UCSD-AML1 (cell line): Measurements from ENCODE around the gene MGAT1.

Source experiments
- DNase-seq: peaks from one replicate; lab custom pipeline; 2025; ENCODE audit not compliant: unreplicated experiment; lab: John Stamatoyannopoulos, UW

MGAT1 gene

DNA sequence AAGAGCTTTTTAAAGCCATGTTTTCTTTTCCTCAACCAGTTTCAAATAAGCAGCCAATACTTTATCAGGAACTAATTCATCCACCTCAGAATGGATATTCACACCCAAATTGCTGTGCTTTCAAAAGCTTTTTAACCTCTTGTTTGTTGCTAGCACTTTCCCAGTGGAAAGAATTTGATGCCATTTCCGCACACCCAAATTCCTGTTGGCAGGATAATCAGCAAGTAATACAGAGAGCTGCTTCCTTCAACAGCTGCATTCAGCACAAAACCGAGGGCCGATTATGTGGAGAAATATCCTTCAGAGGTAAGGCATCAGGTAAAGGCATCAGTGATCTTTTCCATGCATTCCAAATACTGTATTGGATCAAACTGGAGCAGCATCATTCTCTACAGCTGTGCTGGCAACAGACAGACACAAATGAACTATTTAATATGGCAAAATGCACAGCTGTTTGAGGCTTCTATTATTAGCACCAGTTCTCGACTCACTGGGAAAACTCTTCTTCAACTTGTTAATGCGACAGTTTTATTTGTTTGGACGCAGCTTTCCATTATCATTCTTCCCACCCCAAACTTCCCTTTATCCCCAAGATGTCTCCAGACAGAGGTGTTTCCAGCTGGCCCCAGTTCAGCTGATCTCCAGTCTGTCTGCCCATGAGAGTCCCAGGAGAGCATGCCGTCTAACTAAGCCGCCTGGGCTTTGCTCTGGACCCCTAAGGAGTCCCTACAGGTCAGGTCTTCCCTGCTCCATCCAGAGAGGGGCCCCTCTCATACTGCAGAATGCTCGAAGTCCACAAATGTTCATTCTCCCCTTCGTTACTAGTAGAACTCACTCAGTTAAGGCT, 22.2 kb upstream of the MGAT1 start:
- no peak for DNase-seq

DNA sequence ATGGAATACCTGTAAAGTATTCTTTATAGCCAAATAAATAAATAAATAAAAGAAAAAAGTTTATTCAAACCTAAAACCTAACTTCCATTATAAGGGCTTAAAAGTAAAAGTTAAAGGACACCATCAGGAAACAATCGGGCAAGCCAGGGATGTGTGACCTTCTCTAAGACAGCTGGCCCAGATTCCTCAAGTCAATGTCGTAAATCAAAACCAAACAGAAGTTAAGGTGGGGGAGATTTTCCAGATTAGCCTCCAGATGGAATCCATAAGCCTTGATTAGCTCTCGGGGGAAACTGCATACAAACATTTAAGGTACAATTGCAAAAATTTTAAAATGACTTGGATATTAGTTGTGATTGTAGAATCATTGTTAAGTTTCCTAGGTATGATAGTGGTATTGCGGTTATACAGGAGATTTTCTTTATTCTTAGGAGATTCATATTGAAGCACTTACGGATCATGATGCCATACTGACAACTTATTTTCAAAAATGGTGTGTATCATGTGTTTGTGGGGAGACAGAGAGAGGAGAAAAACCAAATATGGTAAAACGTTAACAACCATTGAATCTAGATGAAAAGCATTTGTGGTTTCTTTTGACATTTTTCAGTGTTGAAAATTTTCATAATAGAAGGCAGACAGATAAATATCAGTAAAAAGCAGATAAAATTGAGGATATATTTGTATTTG, 21.5 kb upstream of the MGAT1 start:
- DNase-seq, result no peak

DNA sequence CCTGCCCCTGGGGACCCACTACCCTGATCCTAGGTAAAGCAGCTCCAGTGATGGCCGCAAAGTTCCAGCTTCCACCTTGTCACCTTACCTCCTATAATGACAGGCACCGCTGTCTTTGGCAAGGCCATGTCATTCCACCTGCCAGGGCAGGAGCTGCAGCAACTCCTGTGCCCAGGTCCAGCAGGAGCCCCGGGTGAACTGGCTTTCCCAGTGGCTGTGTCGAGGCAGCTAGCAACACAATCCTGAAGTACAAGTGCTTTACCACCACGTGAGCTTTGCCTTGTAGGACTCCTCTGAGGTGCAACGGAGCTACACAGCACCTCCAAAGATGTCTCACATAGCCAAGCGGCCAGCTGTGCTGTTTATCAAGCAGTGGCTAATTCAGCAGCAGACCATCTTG, 20.7 kb upstream of the MGAT1 start:
- DNase-seq, result no peak

DNA sequence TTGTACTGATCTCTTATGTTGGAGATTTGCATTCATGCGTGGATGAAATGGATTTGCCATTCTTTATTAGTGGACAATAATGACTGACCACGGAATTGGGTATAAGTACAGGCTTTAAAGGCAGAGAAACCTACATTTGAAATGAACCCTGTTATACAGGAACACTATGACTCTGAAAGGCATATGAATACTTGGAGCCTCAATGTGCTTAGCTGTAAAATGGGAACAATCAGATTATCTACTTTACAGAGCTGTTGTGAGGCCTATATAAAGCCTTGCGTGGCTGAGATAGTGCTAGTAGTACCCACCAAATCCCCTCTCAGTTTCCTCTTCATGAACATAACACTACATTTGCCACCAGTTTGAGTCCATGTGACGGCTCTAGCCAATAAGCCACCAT, 18.9 kb upstream of the MGAT1 start:
- DNase-seq, result no peak

DNA sequence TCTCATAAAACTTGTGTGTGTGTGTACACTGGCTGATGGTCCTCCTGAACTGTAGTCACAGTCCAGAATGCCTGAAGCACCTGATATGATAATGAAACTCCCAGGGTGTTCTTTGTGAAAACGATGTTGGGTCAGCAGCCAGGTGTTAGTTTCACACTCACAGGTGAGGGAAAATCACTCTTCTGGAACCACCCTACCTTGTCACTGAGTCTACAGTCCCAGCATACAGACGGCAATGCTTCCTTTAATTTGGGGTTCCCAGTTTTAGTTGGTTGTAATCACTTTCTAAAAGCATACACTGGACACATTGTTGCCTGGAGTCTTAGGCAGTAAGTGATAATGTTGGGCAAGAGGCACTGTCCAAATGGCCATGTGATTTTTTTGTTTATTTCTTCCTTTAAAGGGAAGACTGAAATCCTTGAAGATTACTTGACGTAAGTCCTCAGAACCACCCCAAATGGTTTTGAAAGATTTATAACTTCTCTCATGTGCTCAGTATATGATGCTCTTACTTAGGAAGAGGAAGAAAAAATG, 18.2 kb upstream of the MGAT1 start:
- DNase-seq, result no peak

GRCh38 chr5:180818677-180819341, 16.2 kb upstream of the MGAT1 start:
- DNase-seq, result no peak

GRCh38 chr5:180817893-180818674, 15.5 kb upstream of the MGAT1 start:
- DNase-seq, result no peak

DNA sequence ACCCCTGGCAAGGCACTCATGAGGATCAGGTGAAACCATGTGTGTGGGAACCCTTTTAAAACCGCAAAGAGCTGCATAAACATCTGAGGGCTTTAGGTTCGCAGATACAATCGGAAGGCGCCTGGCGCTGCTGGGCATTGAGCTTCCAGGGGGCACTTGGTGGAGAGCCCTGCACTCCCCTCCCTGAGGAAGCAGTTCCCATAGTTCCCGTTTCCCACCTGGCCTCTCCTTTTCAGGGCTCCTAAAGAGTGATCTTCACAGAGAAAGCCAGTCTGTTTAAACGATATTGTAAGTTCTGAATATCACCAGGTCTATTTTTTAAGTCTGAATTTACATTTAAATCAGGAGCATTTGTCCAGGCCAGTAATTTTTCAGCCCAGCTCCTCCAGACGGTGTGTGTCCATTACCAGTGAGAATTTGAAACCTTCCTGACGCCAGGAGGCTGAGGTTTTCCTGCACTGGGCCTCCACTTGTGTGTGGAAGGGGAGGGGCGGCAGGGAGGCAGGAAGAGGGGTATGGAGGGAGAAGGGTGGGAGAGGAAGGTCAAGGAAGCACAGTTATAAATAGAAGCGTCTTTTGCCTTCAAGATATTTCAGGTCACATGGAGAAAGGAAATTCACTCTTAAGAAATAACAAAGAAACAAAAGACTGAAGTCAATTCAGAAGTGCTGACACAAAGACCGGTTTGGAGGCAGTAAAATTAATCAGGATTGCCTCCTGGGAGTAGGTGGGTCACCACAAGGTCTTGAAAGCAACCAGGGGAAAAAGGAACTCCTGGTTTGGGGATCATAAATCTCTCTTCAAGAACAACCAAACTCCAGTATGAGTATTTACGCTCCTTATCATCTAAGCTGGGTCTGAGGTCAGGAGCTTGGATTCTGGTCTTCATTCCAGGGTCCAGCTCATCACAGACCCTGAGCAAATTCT, 14.3 kb upstream of the MGAT1 start:
- peak; percentile 60 for DNase-seq

- peak; percentile 38 for DNase-seq
Observed at GRCh38 chr5:180815293-180815917, 12.8 kb upstream of the MGAT1 start.

DNA sequence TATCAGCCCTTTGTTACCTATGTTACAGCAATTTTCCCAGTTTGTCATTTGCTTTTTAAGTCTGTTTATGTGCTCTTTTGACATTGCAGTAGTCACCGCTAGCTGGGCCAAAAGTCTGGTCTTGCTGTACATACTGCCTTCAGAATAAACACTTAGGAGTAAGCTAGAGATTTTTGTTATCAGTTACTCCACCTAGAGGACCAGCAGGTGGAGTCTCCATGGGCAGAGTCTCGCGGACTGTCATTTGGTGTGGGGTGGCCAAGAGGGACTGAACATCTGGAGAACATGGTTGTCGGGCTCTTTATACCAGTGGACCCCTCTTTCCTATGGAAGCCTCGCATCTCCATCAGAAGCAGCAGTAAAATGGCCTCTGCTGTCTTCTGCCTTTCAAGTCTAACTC, 10.8 kb upstream of the MGAT1 start:
- DNase-seq, result no peak

GRCh38 chr5:180811623-180812124, 9.1 kb upstream of the MGAT1 start:
- no peak for DNase-seq

DNA sequence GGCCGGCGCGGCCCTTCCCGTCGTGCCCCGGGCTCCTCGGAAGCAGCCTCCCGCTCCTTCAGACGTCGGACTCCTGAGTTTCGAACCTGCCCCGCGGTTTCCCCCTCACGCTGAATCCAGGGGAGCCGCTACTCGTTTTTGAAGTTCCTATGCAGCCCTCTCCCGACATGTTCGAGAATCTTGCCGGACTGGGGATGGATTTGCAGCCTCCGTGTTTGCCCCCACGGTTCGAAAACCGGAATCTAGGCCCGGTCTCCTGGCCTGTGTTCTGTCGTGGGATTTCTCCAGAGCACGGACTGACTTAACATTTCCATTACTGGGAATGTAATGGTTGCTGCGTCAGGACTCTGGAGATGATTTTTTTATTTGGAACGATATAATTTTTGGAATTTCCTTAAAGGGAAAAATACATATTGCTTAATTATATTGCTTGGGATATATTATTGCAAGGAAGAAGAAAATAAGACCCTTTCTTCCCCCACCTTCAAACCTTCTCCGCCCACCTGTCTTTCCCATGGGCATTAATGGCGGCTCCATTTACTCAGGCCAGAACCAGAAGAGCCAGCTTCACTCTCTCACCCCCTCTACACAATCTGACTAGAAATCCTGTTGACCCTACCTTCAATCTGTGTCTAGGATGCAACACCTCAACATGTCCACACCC, 8.5 kb upstream of the MGAT1 start:
- peak; percentile 80 for DNase-seq

DNA sequence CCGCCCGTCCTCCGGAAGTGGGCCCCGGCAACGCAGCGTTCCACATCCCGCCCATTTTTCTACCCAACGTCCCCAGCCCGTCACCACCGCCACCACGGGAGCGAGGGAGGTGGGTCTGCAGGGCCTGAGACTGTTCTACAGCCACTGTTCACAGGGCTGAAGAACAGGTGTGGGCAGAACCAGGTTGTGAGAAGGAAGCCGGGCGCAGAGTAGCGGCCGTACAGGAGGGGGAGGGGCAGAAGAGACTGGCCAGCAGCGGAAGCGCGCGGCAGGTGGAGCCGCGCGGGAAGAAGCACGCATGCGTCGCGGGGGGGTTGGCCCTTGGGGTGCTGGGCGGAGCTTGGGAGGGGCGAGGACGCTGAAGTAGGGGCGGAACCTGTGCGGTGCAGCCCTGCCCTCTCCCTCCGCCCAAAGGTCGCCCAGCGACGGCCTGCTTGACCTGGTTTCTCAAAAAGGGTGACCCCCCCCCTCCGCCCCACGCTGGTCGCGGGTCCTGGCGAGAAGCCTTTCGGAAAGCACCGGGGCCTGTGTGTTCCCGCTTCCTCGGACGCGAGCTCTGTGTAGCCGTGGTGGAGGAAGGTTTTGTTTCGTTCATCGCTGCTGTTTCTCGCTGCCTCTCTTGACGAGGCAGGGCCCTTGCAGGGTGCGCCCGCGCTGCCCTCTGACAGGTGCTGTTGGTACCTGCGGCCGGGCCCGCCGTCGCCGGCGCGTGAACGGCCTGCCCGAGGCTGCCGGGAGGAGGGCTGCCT, 7.8 kb upstream of the MGAT1 start:
- DNase-seq, result peak; percentile 98

GRCh38 chr5:180809403-180810209, 7.0 kb upstream of the MGAT1 start:
- peak; percentile 94 for DNase-seq

DNA sequence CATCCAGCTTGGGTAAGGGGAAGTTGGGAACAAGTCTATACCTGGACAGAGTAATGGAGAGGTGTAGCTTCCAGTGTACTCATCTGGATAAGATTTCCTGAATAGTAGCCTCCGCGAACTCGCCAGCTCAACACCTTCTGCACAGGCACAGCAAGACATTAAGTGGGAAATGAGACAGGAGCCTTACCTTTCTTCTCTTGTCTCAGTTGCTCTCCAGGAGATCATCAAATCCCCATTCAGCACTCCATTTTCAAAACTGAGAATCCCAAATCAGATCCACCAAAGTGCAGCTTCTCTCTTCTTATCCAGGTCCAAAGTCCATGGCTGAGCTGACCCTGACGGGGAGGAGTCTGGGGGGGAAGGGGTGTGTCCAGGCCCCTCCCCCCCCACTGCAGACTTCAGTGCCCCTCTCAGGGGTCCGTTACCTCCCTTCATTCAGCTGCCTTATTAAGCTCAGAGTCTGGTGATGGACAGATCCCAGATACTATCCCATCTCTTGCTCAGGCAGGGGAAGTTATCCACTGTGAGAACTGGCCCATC, 5.9 kb upstream of the MGAT1 start:
- no peak for DNase-seq

DNA sequence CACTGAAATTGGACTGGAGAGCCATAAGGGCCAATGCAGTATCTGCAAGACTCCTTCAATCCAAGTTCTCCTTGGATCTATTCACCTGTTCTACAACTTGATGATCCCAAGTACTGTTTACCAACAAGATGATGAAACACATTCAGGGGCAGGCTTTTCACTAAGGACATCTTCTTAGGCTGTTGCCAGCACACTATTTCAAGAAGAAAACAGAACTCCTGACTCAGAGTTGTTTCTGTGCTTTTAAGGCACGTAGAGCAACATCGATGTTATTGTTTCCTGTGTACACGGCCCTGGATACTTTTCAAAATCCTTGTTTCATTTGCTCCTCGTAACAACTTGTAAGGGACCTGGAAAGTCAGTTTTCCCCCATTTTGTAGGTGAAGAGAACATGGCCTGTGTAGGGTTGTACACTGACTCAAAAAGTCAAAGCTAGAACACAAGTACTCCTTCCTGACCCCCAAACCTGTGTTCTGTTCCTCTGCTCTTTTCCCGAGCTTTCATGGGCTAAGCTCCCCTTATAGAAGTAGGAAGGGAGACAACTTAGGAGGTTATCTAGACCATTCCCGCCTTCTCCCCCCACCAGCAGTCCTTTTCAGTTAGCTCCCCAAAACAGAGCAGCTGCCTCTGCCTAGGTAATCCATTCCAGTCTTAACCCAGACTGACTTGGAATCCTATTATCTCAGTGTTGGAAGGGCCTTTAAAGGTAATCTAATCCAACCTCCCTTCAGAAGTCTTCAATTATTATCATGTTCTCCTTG, 5.2 kb upstream of the MGAT1 start:
- DNase-seq, result no peak
